ENCODE results near the gene KCNMB4.

DNA sequence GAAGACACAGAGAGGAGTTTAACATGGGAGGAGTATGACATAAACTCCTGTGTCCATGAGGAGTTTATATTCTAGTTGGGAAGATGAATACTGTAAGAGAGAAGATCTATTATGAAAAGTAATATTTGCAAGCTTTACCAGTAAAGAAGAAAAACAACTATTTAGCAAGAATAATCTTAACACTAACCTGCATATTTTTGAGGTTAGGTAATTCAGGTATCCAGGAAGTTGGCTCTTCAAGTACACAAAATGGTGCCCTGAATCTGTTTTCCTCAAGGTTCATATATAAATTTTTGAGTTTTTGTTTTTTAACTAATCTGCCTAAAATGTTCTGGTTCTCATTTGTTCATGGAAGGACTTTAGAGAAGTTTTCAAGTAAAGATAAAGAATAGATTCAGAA, 33.9 kb upstream of the KCNMB4 start:
- TF ChIP-seq, protein P1, sequence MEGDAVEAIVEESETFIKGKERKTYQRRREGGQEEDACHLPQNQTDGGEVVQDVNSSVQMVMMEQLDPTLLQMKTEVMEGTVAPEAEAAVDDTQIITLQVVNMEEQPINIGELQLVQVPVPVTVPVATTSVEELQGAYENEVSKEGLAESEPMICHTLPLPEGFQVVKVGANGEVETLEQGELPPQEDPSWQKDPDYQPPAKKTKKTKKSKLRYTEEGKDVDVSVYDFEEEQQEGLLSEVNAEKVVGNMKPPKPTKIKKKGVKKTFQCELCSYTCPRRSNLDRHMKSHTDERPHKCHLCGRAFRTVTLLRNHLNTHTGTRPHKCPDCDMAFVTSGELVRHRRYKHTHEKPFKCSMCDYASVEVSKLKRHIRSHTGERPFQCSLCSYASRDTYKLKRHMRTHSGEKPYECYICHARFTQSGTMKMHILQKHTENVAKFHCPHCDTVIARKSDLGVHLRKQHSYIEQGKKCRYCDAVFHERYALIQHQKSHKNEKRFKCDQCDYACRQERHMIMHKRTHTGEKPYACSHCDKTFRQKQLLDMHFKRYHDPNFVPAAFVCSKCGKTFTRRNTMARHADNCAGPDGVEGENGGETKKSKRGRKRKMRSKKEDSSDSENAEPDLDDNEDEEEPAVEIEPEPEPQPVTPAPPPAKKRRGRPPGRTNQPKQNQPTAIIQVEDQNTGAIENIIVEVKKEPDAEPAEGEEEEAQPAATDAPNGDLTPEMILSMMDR (conservative IDR thresholded peaks at IDR 0.05; ENCODE audit: low read length) = no peak
- TF ChIP-seq EZH2phosphoT487 (IDR thresholded peaks at IDR 0.05; ENCODE audit: borderline replicate concordance, low read depth, low read length) = no peak
